ENCODE results near the gene SOX18. TPM values are rescaled to one million over a fixed set of nuclear protein-coding genes. Genes with fewer than 3 reads are reported as not detected.

SOX18 gene
- total and polyA plus RNA-seq, 2 of the 13 experiments (the other 11 are each of a cell fraction or from before 2014, with no cell fraction given): 1.6 to 1.9 TPM

GRCh38 chr20:64055893-64056638 lies 6.6 kb upstream of the SOX18 start (continued):
- TF ChIP-seq LRRFIP1 (CRISPR knock-in tag; conservative IDR thresholded peaks at IDR 0.05): no peak; the same call in 1 of the 2 replicates
- TF ChIP-seq, protein P1, sequence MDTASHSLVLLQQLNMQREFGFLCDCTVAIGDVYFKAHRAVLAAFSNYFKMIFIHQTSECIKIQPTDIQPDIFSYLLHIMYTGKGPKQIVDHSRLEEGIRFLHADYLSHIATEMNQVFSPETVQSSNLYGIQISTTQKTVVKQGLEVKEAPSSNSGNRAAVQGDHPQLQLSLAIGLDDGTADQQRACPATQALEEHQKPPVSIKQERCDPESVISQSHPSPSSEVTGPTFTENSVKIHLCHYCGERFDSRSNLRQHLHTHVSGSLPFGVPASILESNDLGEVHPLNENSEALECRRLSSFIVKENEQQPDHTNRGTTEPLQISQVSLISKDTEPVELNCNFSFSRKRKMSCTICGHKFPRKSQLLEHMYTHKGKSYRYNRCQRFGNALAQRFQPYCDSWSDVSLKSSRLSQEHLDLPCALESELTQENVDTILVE (CRISPR knock-in tag; IDR thresholded peaks at IDR 0.05): peak; percentile 82; the same call in 1 of the 2 replicates
- TF ChIP-seq, protein P2, sequence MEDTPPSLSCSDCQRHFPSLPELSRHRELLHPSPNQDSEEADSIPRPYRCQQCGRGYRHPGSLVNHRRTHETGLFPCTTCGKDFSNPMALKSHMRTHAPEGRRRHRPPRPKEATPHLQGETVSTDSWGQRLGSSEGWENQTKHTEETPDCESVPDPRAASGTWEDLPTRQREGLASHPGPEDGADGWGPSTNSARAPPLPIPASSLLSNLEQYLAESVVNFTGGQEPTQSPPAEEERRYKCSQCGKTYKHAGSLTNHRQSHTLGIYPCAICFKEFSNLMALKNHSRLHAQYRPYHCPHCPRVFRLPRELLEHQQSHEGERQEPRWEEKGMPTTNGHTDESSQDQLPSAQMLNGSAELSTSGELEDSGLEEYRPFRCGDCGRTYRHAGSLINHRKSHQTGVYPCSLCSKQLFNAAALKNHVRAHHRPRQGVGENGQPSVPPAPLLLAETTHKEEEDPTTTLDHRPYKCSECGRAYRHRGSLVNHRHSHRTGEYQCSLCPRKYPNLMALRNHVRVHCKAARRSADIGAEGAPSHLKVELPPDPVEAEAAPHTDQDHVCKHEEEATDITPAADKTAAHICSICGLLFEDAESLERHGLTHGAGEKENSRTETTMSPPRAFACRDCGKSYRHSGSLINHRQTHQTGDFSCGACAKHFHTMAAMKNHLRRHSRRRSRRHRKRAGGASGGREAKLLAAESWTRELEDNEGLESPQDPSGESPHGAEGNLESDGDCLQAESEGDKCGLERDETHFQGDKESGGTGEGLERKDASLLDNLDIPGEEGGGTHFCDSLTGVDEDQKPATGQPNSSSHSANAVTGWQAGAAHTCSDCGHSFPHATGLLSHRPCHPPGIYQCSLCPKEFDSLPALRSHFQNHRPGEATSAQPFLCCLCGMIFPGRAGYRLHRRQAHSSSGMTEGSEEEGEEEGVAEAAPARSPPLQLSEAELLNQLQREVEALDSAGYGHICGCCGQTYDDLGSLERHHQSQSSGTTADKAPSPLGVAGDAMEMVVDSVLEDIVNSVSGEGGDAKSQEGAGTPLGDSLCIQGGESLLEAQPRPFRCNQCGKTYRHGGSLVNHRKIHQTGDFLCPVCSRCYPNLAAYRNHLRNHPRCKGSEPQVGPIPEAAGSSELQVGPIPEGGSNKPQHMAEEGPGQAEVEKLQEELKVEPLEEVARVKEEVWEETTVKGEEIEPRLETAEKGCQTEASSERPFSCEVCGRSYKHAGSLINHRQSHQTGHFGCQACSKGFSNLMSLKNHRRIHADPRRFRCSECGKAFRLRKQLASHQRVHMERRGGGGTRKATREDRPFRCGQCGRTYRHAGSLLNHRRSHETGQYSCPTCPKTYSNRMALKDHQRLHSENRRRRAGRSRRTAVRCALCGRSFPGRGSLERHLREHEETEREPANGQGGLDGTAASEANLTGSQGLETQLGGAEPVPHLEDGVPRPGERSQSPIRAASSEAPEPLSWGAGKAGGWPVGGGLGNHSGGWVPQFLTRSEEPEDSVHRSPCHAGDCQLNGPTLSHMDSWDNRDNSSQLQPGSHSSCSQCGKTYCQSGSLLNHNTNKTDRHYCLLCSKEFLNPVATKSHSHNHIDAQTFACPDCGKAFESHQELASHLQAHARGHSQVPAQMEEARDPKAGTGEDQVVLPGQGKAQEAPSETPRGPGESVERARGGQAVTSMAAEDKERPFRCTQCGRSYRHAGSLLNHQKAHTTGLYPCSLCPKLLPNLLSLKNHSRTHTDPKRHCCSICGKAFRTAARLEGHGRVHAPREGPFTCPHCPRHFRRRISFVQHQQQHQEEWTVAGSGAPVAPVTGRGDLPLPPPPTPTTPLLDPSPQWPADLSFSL (CRISPR knock-in tag; IDR thresholded peaks at IDR 0.05): peak; percentile 28; the same call in 1 of the 2 replicates
- TF ChIP-seq IRF2 (CRISPR knock-in tag; IDR thresholded peaks at IDR 0.05): peak; percentile 69; the same call in 1 of the 2 replicates
- peak; percentile 37 for TF ChIP-seq ASH2L (IDR thresholded peaks at IDR 0.05; ENCODE audit: insufficient read length, low read depth, low read length)
- no peak for TF ChIP-seq ZNF136 (CRISPR knock-in tag; IDR thresholded peaks at IDR 0.05; ENCODE audit: low read depth)
- TF ChIP-seq, protein P3, sequence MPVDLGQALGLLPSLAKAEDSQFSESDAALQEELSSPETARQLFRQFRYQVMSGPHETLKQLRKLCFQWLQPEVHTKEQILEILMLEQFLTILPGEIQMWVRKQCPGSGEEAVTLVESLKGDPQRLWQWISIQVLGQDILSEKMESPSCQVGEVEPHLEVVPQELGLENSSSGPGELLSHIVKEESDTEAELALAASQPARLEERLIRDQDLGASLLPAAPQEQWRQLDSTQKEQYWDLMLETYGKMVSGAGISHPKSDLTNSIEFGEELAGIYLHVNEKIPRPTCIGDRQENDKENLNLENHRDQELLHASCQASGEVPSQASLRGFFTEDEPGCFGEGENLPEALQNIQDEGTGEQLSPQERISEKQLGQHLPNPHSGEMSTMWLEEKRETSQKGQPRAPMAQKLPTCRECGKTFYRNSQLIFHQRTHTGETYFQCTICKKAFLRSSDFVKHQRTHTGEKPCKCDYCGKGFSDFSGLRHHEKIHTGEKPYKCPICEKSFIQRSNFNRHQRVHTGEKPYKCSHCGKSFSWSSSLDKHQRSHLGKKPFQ (CRISPR knock-in tag; IDR thresholded peaks at IDR 0.05; ENCODE audit: insufficient replicate concordance): peak; percentile 7
- TF ChIP-seq ZKSCAN5 (CRISPR knock-in tag; IDR thresholded peaks at IDR 0.05): no peak
- no peak for TF ChIP-seq NBN (conservative IDR thresholded peaks at IDR 0.05)
- TF ChIP-seq TGIF2 (CRISPR knock-in tag; IDR thresholded peaks at IDR 0.05): peak; percentile 35; the same call in 1 of the 2 replicates
- TF ChIP-seq, protein P4, sequence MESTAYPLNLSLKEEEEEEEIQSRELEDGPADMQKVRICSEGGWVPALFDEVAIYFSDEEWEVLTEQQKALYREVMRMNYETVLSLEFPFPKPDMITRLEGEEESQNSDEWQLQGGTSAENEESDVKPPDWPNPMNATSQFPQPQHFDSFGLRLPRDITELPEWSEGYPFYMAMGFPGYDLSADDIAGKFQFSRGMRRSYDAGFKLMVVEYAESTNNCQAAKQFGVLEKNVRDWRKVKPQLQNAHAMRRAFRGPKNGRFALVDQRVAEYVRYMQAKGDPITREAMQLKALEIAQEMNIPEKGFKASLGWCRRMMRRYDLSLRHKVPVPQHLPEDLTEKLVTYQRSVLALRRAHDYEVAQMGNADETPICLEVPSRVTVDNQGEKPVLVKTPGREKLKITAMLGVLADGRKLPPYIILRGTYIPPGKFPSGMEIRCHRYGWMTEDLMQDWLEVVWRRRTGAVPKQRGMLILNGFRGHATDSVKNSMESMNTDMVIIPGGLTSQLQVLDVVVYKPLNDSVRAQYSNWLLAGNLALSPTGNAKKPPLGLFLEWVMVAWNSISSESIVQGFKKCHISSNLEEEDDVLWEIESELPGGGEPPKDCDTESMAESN (CRISPR knock-in tag; conservative IDR thresholded peaks at IDR 0.05): 0 out of 2 replicates have a peak, but pooled peaks have one; percentile 49
- no peak for TF ChIP-seq HNRNPH1 (optimal IDR thresholded peaks at IDR 0.05; ENCODE audit: low read depth, low read length)
- 0 out of 2 replicates have a peak, but pooled peaks have one; percentile 31 for TF ChIP-seq FOXO1 (CRISPR knock-in tag; IDR thresholded peaks at IDR 0.05)
- 0 out of 2 replicates have a peak, but pooled peaks have one; percentile 43 for TF ChIP-seq KLF12 (CRISPR knock-in tag; IDR thresholded peaks at IDR 0.05; ENCODE audit: borderline replicate concordance)

All from HepG2 (cell line).